GM23338 (cell line): ENCODE measurements around the gene CELSR1.

Experiments used
- CTCF ChIP-seq, 2 experiments: fragments of 200-600 bp in 1 of 2; sonication (generic) in 1 of 2; conservative IDR thresholded peaks; 2 replicates each; pipeline versions ENCODE4 v1.5.1 to v1.6.1; 2016 to 2017; ENCODE audit warnings: antibody characterized with exemption in 2 of 2, low read depth in 2 of 2, mild to moderate bottlenecking in 2 of 2, moderate library complexity in 1 of 2
- EZH2phosphoT487 ChIP-seq: fragments of 200-600 bp; sonication (generic); IDR thresholded peaks from one replicate; pipeline ENCODE4 v1.8.1; 2018; ENCODE audit warnings: antibody characterized with exemption; ENCODE audit not compliant: unreplicated experiment

- no peak for TF ChIP-seq CTCF (conservative IDR thresholded peaks at IDR 0.05; ENCODE audit: low read depth in 2 of 2)
- TF ChIP-seq EZH2phosphoT487, result no peak
Observed at GRCh38 chr22:46560696-46561295, 23.4 kb upstream of the CELSR1 start.
